Right cardiac atrium (tissue), 5 donors: Measurements from ENCODE around the gene PHLDB2. TPM values are rescaled to one million over a fixed set of nuclear protein-coding genes. Genes with fewer than 3 reads are reported as not detected.

Experiments
- ATAC-seq, 2 donors: fragments of 200-7000 bp; cut with Tn5 transposase; one replicate each; pipeline versions ENCODE4 v1.8.0 to v1.9.1; 2020; ENCODE audit warnings: moderate library complexity in 2 of 2, mild to moderate bottlenecking in 1 of 2
- DNase-seq, 3 donors: peaks; one replicate each; pipeline ENCODE4 v3.0.0-alpha.2; 2020
- H3K27ac ChIP-seq: one replicate; pipeline ENCODE4 v1.5.1; 2013; ENCODE audit warnings: mild to moderate bottlenecking, low read length, control low read depth, moderate library complexity
- H3K27me3 ChIP-seq: one replicate; pipeline ENCODE4 v1.6.1; 2013; ENCODE audit not compliant: control insufficient read depth, insufficient read depth
- H3K4me1 ChIP-seq: one replicate; pipeline ENCODE4 v1.6.1; 2013; ENCODE audit warnings: low read length; ENCODE audit not compliant: control insufficient read depth, insufficient read depth
- H3K4me3 ChIP-seq: one replicate; pipeline ENCODE4 v1.5.1; 2013; ENCODE audit warnings: low read length, control low read depth
- H3K9me3 ChIP-seq: one replicate; pipeline ENCODE4 v1.6.1; 2013; ENCODE audit warnings: low read length; ENCODE audit not compliant: control insufficient read depth
- WGBS: extraction: QIAGEN DNeasy Blood & Tissue Kit; methylation state at CpG from one replicate; pipeline ENCODE4 v1.1.7; 2013; 5-methylcytosine and 5-hydroxymethylcytosine counted together
- intact Hi-C, 4 donors: fragments of 100-400 bp; cut with DNase I; formaldehyde crosslinking; loops; one replicate each; pipeline versions ENCODE4 v1.11.0 to v1.14.0; 2022 to 2023
- polyA plus RNA-seq: library from polyadenylated mRNA; stranded (reverse); fragments of 200-250 nt; gene quantifications from one replicate; pipeline ENCODE4 v1.2.3, GENCODE V29; 2013
- total RNA-seq, 4 donors: library from RNA; stranded (reverse); fragmentation: NEBNext Ultra II Directional; extraction: Animal tissue kit (Norgen Biotek cat#: 25700); gene quantifications; one replicate each; pipeline ENCODE4 v1.2.1, GENCODE V29; 2021
- donor health status: healthy with polysubstance abuse.
- donor health status: DM: no; HTN: yes; CAD: no.
- donor health status: DM: no; HTN: no; CAD: no.
- donor health status: DM: no; HTN: yes; CAD: no; lungs with severe emphysema.
- donor health status: DM: yes; HTN: yes; CAD: no.

PHLDB2 gene
- total and polyA plus RNA-seq, 5 donors, result 9.5 to 22.8 (median 17.5) TPM

- intact Hi-C loops, result no loop called here
- 76% methylated on average over 4 of the region's 4 CpGs for WGBS
- Histone ChIP-seq H3K27me3 (no peaks in the 10 kb centered on the region), H3K9me3 (peaks cover 2% of the 10 kb centered on the region), H3K27ac (no peak overlapping the region), H3K4me3 (no peak overlapping the region), H3K4me1 (peaks cover 3% of the 10 kb centered on the region)
- DNase-seq (no peak), ATAC-seq (no peak)
Measured at GRCh38 chr3:111823341-111823855, 35.7 kb upstream of the PHLDB2 start.

DNA sequence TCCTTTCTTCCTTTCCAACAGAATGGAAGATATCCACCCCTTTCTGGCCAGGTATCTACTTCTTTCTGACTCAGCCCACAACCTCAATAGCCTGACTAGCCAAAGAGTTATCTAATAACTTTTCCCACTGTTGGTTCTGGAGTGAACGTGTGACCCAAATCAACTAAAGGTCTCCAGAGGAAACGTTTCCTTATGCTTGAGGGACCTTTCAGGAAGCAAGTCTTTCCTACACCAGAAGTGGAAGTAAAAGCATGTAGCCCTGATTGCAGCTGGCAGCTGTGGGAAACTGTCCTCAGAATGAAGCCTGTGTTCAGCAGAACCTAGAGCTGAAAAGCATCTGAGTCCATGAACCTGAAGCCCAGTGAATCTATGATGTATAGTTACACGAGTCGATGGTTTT lies 34.7 kb upstream of the PHLDB2 start:
- peaks cover 2% of the 10 kb centered on the region for H3K9me3 ChIP-seq
- no peak overlapping the region for H3K4me3 ChIP-seq
- peaks cover 3% of the 10 kb centered on the region for H3K4me1 ChIP-seq
- ATAC-seq, result peak in 1 of 2 donors; percentile 40
- DNase-seq, result no peak
- 58% methylated on average over 4 of the region's 4 CpGs for WGBS
- no peak overlapping the region for H3K27ac ChIP-seq
- H3K27me3 ChIP-seq, result no peaks in the 10 kb centered on the region
- intact Hi-C loops, result no loop called here

DNA sequence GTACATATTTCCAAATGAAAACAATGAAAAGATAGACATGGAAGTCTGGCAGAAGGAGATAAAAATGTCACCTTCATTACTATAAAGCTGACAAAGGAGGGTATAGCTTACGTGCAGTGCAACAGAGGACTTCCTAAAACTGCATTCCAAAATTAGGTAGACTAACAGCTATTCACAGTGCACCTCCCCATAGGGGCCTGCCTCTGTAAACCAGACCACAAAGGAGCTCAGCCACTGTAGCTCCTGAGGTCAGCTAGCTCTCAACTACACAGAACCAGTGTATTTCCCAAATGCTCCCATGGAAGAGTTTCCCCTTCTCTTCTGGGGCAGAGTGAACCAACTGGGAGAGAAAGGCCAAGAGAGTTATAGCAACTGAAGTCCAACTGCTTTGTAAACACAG lies 31.2 kb upstream of the PHLDB2 start:
- no peak for ATAC-seq
- intact Hi-C loops, result no loop called here
- H3K4me1 ChIP-seq, result peaks cover 3% of the 10 kb centered on the region
- 86% methylated on average over 1 of the region's 1 CpG for WGBS
- H3K4me3 ChIP-seq, result no peak overlapping the region
- H3K27ac ChIP-seq, result no peak overlapping the region
- no peaks in the 10 kb centered on the region for H3K27me3 ChIP-seq
- H3K9me3 ChIP-seq, result no peaks in the 10 kb centered on the region
- DNase-seq, result no peak

DNA sequence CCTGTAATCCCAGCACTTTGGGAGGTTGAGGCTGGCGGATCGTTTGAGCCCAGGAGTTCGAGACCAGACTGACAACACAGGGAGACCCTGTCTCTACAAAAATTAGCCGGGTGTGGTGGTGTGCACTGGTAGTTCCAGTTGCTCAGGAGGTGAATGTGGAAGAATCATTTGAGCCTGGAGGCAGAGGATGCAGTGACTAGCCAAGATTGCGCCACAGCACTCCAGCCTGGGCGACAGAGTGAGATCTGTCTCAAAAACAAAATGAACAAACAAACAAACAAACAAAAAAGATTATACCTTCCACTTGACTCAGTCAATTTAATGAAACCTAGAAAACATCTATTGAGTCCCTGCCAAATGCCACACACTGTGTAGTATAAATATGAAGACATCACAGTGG lies 30.5 kb upstream of the PHLDB2 start:
- Histone ChIP-seq H3K4me3 (no peak overlapping the region), H3K27ac (no peak overlapping the region), H3K9me3 (no peaks in the 10 kb centered on the region), H3K27me3 (no peaks in the 10 kb centered on the region), H3K4me1 (peaks cover 3% of the 10 kb centered on the region)
- DNase-seq (no peak), ATAC-seq (no peak)
- 96% methylated on average over 6 of the region's 6 CpGs for WGBS
- intact Hi-C loops, result no loop called here

GRCh38 chr3:111829023-111829422 lies 30.0 kb upstream of the PHLDB2 start:
- H3K9me3 ChIP-seq, result no peaks in the 10 kb centered on the region
- WGBS, result 96% methylated on average over 1 of the region's 1 CpG
- ATAC-seq (no peak), DNase-seq (no peak)
- intact Hi-C loops, result no loop called here
- H3K4me3 ChIP-seq, result no peak overlapping the region
- H3K27ac ChIP-seq, result no peak overlapping the region
- H3K4me1 ChIP-seq, result peaks cover 3% of the 10 kb centered on the region
- H3K27me3 ChIP-seq, result no peaks in the 10 kb centered on the region

DNA sequence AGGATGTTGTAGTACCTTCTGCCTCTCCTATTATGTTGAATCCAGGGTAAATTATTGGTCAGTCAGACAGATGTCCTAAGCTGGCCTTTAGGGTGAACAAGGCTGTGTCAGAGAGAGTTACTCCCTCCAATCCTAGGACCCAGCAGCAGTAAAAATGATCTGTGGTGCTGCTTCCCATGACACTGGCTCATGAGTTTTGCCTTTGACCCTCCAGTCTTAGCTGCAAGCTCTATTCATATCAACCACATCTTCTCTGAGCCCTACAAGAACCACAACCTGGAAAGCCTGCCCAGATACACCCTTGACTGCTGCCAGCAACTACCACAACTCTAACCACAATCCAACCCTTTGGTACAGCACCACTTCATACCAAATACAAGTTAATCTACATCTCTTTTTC lies 27.2 kb upstream of the PHLDB2 start:
- no peak for DNase-seq
- no peak overlapping the region for H3K27ac ChIP-seq
- no peaks in the 10 kb centered on the region for H3K27me3 ChIP-seq
- ATAC-seq, result no peak
- no peak overlapping the region for H3K4me3 ChIP-seq
- H3K4me1 ChIP-seq, result no peaks in the 10 kb centered on the region
- intact Hi-C loops, result no loop called here
- no peaks in the 10 kb centered on the region for H3K9me3 ChIP-seq

DNA sequence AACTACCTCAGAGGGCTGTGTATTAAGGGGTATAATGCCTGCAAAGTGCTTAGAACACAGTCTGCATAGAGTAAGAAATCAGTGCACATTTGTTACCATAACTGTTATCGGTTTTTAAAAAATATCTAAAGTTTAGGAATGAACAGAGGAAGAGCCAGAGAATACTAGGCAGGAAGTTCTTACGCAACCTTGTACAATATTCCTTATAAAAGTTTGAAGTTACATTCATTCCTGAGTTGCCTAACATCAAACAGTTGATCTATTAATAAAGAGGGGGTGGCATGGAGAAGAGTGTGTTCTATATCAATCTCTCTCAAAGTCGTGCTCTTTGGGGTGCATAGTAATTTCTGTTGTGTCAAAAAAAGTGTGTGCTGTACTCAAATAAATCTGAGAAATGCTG lies 22.0 kb upstream of the PHLDB2 start:
- DNase-seq (no peak), ATAC-seq (no peak)
- Histone ChIP-seq H3K4me3 (no peak overlapping the region), H3K4me1 (no peaks in the 10 kb centered on the region), H3K9me3 (no peaks in the 10 kb centered on the region), H3K27me3 (no peaks in the 10 kb centered on the region), H3K27ac (no peak overlapping the region)
- intact Hi-C loops, result no loop called here
- WGBS, result 52% methylated on average over 3 of the region's 3 CpGs

GRCh38 chr3:111838133-111838532 lies 20.9 kb upstream of the PHLDB2 start:
- H3K4me3 ChIP-seq, result no peak overlapping the region
- intact Hi-C loops, result no loop called here
- WGBS, result 95% methylated on average over 5 of the region's 5 CpGs
- no peak overlapping the region for H3K27ac ChIP-seq
- H3K9me3 ChIP-seq, result no peaks in the 10 kb centered on the region
- DNase-seq, result no peak
- H3K27me3 ChIP-seq, result no peaks in the 10 kb centered on the region
- ATAC-seq, result no peak
- no peaks in the 10 kb centered on the region for H3K4me1 ChIP-seq

- H3K4me1 ChIP-seq, result no peaks in the 10 kb centered on the region
- no peak overlapping the region for H3K27ac ChIP-seq
- H3K27me3 ChIP-seq, result no peaks in the 10 kb centered on the region
- H3K9me3 ChIP-seq, result no peaks in the 10 kb centered on the region
- no peak overlapping the region for H3K4me3 ChIP-seq
- DNase-seq (no peak), ATAC-seq (no peak)
- intact Hi-C loops, result no loop called here
- 94% methylated on average over 1 of the region's 1 CpG for WGBS
Measured at GRCh38 chr3:111846039-111846438, 13.0 kb upstream of the PHLDB2 start.

- ATAC-seq, result peak in 1 of 2 donors; percentile 47
Measured at GRCh38 chr3:111846717-111847116, 12.3 kb upstream of the PHLDB2 start.

GRCh38 chr3:111848283-111848682 lies 10.8 kb upstream of the PHLDB2 start:
- intact Hi-C loops, result no loop called here
- DNase-seq (no peak), ATAC-seq (no peak)
- H3K4me1 ChIP-seq, result peaks cover 4% of the 10 kb centered on the region
- H3K27ac ChIP-seq, result no peak overlapping the region
- H3K27me3 ChIP-seq, result no peaks in the 10 kb centered on the region
- H3K9me3 ChIP-seq, result no peaks in the 10 kb centered on the region
- no peak overlapping the region for H3K4me3 ChIP-seq
- WGBS, result 94% methylated on average over 1 of the region's 1 CpG

More at GRCh38 chr3:111846717-111847116, 12.3 kb upstream of the PHLDB2 start:
- no peak overlapping the region for H3K27ac ChIP-seq
- peaks cover 2% of the 10 kb centered on the region for H3K4me1 ChIP-seq
- WGBS, result 37% methylated on average over 2 of the region's 2 CpGs
- no peak for DNase-seq
- H3K9me3 ChIP-seq, result no peaks in the 10 kb centered on the region
- no peaks in the 10 kb centered on the region for H3K27me3 ChIP-seq
- intact Hi-C loops, result no loop called here
- no peak overlapping the region for H3K4me3 ChIP-seq

GRCh38 chr3:111848778-111849177 lies 10.3 kb upstream of the PHLDB2 start:
- Histone ChIP-seq H3K9me3 (no peaks in the 10 kb centered on the region), H3K27ac (no peak overlapping the region), H3K4me1 (peaks cover 4% of the 10 kb centered on the region), H3K27me3 (no peaks in the 10 kb centered on the region), H3K4me3 (no peak overlapping the region)
- intact Hi-C loops, result no loop called here
- WGBS, result 45% methylated on average over 2 of the region's 2 CpGs
- DNase-seq (no peak), ATAC-seq (no peak)
